Measurements from ENCODE around the gene REC8. TPM values are rescaled to one million over a fixed set of nuclear protein-coding genes. Genes with fewer than 3 reads are reported as not detected.

REC8 gene
- total and polyA plus RNA-seq, 2 of the 13 experiments (the other 11 are each of a cell fraction or from before 2014, with no cell fraction given): 3.4 to 14.7 TPM

GRCh38 chr14:24207104-24207551 lies 35.2 kb downstream of the REC8 start (continued):
- TF ChIP-seq HOXA7 (CRISPR knock-in tag; IDR thresholded peaks at IDR 0.05) (peak; percentile 71; the same call in 1 of the 2 replicates), PHF8 (CRISPR knock-in tag; IDR thresholded peaks at IDR 0.05) (no peak), ZNF282 (IDR thresholded peaks at IDR 0.05; ENCODE audit: partially characterized antibody) (no peak), ZNF75D (CRISPR knock-in tag; IDR thresholded peaks at IDR 0.05; ENCODE audit: borderline replicate concordance) (0 out of 2 replicates have a peak, but pooled peaks have one; percentile 59), RBFOX2 (IDR thresholded peaks at IDR 0.05; ENCODE audit: low read depth, low read length) (0 out of 2 replicates have a peak, but pooled peaks have one; percentile 32), IRF9 (CRISPR knock-in tag; IDR thresholded peaks at IDR 0.05; ENCODE audit: borderline replicate concordance) (no peak), FOSL1 (CRISPR knock-in tag; IDR thresholded peaks at IDR 0.05; ENCODE audit: borderline replicate concordance) (no peak), NFYB (CRISPR knock-in tag; IDR thresholded peaks at IDR 0.05) (no peak), TEF (CRISPR knock-in tag; IDR thresholded peaks at IDR 0.05) (no peak), ZNF574 (CRISPR knock-in tag; IDR thresholded peaks at IDR 0.05) (peak; percentile 36; the same call in 1 of the 2 replicates), ZNF572 (CRISPR knock-in tag; IDR thresholded peaks at IDR 0.05) (no peak), ZNF878 (CRISPR knock-in tag; IDR thresholded peaks at IDR 0.05) (no peak), SAFB2 (CRISPR knock-in tag; IDR thresholded peaks at IDR 0.05; ENCODE audit: borderline replicate concordance, low read depth) (0 out of 2 replicates have a peak, but pooled peaks have one; percentile 10), ZNF326 (CRISPR knock-in tag; IDR thresholded peaks at IDR 0.05; ENCODE audit: borderline replicate concordance) (0 out of 2 replicates have a peak, but pooled peaks have one; percentile 44)
- TF ChIP-seq, protein P1, sequence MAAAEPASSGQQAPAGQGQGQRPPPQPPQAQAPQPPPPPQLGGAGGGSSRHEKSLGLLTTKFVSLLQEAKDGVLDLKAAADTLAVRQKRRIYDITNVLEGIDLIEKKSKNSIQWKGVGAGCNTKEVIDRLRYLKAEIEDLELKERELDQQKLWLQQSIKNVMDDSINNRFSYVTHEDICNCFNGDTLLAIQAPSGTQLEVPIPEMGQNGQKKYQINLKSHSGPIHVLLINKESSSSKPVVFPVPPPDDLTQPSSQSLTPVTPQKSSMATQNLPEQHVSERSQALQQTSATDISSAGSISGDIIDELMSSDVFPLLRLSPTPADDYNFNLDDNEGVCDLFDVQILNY (CRISPR knock-in tag; conservative IDR thresholded peaks at IDR 0.05): no peak
- TF ChIP-seq, protein P2, sequence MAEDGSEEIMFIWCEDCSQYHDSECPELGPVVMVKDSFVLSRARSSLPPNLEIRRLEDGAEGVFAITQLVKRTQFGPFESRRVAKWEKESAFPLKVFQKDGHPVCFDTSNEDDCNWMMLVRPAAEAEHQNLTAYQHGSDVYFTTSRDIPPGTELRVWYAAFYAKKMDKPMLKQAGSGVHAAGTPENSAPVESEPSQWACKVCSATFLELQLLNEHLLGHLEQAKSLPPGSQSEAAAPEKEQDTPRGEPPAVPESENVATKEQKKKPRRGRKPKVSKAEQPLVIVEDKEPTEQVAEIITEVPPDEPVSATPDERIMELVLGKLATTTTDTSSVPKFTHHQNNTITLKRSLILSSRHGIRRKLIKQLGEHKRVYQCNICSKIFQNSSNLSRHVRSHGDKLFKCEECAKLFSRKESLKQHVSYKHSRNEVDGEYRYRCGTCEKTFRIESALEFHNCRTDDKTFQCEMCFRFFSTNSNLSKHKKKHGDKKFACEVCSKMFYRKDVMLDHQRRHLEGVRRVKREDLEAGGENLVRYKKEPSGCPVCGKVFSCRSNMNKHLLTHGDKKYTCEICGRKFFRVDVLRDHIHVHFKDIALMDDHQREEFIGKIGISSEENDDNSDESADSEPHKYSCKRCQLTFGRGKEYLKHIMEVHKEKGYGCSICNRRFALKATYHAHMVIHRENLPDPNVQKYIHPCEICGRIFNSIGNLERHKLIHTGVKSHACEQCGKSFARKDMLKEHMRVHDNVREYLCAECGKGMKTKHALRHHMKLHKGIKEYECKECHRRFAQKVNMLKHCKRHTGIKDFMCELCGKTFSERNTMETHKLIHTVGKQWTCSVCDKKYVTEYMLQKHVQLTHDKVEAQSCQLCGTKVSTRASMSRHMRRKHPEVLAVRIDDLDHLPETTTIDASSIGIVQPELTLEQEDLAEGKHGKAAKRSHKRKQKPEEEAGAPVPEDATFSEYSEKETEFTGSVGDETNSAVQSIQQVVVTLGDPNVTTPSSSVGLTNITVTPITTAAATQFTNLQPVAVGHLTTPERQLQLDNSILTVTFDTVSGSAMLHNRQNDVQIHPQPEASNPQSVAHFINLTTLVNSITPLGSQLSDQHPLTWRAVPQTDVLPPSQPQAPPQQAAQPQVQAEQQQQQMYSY (CRISPR knock-in tag; IDR thresholded peaks at IDR 0.05): no peak
- TF ChIP-seq, protein P3, sequence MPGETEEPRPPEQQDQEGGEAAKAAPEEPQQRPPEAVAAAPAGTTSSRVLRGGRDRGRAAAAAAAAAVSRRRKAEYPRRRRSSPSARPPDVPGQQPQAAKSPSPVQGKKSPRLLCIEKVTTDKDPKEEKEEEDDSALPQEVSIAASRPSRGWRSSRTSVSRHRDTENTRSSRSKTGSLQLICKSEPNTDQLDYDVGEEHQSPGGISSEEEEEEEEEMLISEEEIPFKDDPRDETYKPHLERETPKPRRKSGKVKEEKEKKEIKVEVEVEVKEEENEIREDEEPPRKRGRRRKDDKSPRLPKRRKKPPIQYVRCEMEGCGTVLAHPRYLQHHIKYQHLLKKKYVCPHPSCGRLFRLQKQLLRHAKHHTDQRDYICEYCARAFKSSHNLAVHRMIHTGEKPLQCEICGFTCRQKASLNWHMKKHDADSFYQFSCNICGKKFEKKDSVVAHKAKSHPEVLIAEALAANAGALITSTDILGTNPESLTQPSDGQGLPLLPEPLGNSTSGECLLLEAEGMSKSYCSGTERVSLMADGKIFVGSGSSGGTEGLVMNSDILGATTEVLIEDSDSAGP (CRISPR knock-in tag; IDR thresholded peaks at IDR 0.05; ENCODE audit: borderline replicate concordance): 0 out of 2 replicates have a peak, but pooled peaks have one; percentile 20

Measured in HepG2 (cell line).